ENCODE results near the gene SCAPER. TPM values are rescaled to one million over a fixed set of nuclear protein-coding genes. Genes with fewer than 3 reads are reported as not detected.

SCAPER gene
- total RNA-seq, 1 donor from 2014 or later = 58.0 TPM

Small RNAs within 50 kb of the gene (microRNA-seq; reads per million reads assigned to microRNA genes)
- not detected for gene MIR3713 (ENCODE audit: unreplicated experiment)

Other genes starting within 250 kb of the SCAPER start
- gene RCN2, start 26.4 kb upstream of the SCAPER start, total RNA-seq (ENCODE audit: unreplicated experiment) = 137 TPM
- gene PSTPIP1, start 89.8 kb upstream of the SCAPER start, total RNA-seq (ENCODE audit: unreplicated experiment) = 12.4 TPM
- gene TSPAN3, start 165.8 kb upstream of the SCAPER start, total RNA-seq (ENCODE audit: unreplicated experiment) = 190 TPM